ENCODE results near the gene IP6K1. TPM values are rescaled to one million over a fixed set of nuclear protein-coding genes. Genes with fewer than 3 reads are reported as not detected.

Gene IP6K1
- total RNA-seq, 1 donor from 2014 or later, result 39.5 TPM

GRCh38 chr3:49799105-49799504 is 12.8 kb upstream of the IP6K1 start:
- no peaks in the 10 kb centered on the region for H3K27me3 ChIP-seq
- ATAC-seq (no peak), DNase-seq (no peak)
- no peak overlapping the region for H3K27ac ChIP-seq
- H3K4me3 ChIP-seq, result no peak overlapping the region
- peaks cover 4% of the 10 kb centered on the region for H3K4me1 ChIP-seq
- intact Hi-C loops (cut with DNase I), result loop anchor here (10.0 kb wide), 1 partner anchor 116 kb away; no protein-coding TSS in a partner anchor
- no peaks in the 10 kb centered on the region for H3K9me3 ChIP-seq
- H3K36me3 ChIP-seq, result no peaks in the 10 kb centered on the region
- TF ChIP-seq CTCF (IDR thresholded peaks at IDR 0.05), result no peak

DNA sequence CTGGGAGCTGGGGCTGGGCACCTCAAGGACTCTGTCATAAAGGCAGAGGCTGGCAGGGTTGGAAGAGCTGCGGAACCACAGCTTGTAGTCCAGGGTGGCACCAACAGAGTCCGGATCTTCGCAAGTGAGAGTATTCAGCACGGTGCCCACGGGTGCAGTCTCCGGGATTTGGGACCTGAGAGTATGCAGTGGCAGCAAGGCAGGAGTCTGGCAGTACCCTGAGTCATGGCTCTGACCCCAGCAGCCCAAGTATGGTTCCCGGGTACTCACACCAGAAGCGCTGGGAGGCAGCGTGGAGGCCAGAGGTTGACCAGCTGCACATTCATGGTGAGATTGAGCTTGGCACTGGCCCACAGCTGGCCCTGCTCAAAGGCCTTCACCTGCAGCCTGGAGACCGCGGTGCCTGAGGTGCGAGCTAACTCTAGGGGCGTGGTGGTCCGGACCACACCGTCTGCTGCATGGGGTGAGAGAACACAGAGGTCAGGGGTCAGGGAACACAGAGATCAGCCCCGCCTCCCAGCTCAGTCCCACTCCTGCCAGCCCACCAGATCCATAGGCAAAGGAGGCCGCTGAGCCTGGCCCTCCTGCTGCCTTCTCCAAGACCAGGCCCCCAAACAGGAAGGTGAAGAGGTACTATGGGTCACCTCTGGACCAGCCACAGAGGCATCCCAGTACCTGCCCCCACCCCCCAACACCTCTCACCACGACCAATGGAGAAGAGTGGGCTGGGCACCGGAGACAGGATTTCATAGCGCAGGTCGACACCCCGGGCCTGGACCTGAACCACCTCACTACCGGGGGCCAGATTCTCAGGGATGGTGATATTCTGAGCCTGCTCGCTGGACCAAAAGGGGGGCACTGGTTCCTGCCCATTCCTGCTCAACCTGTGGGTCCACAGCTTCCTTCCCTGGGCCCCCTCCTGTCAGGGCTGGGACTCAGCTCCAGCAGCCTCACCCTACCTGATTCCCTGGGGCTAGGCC is 8.9 kb upstream of the IP6K1 start:
- no peak for ATAC-seq
- no peaks in the 10 kb centered on the region for H3K27me3 ChIP-seq
- H3K9me3 ChIP-seq, result no peaks in the 10 kb centered on the region
- DNase-seq, result no peak
- intact Hi-C loops (cut with DNase I), result loop anchor here (10.0 kb wide), 1 partner anchor 120 kb away; no protein-coding TSS in a partner anchor
- H3K27ac ChIP-seq, result no peak overlapping the region
- TF ChIP-seq CTCF (IDR thresholded peaks at IDR 0.05), result no peak
- H3K36me3 ChIP-seq, result no peaks in the 10 kb centered on the region
- H3K4me1 ChIP-seq, result no peaks in the 10 kb centered on the region
- H3K4me3 ChIP-seq, result no peak overlapping the region

- Histone ChIP-seq H3K27me3 (no peaks in the 10 kb centered on the region), H3K4me1 (no peaks in the 10 kb centered on the region), H3K9me3 (no peaks in the 10 kb centered on the region), H3K27ac (no peak overlapping the region), H3K4me3 (no peak overlapping the region), H3K36me3 (no peaks in the 10 kb centered on the region)
- intact Hi-C loops (cut with DNase I), result loop anchor here (10.0 kb wide), 1 partner anchor 120 kb away; no protein-coding TSS in a partner anchor
- TF ChIP-seq CTCF (IDR thresholded peaks at IDR 0.05), result no peak
- ATAC-seq (no peak), DNase-seq (no peak)
Observed at GRCh38 chr3:49794431-49794830, 8.1 kb upstream of the IP6K1 start.

- Histone ChIP-seq H3K4me3 (no peak overlapping the region), H3K27ac (no peak overlapping the region), H3K27me3 (no peaks in the 10 kb centered on the region), H3K36me3 (no peaks in the 10 kb centered on the region), H3K9me3 (no peaks in the 10 kb centered on the region), H3K4me1 (no peaks in the 10 kb centered on the region)
- no peak for TF ChIP-seq CTCF (IDR thresholded peaks at IDR 0.05)
- intact Hi-C loops (cut with DNase I), result loop anchor here (10.0 kb wide), 1 partner anchor 121 kb away; no protein-coding TSS in a partner anchor
- no peak for ATAC-seq
- DNase-seq, result no peak
Observed at GRCh38 chr3:49793486-49794085, 7.2 kb upstream of the IP6K1 start.

DNA sequence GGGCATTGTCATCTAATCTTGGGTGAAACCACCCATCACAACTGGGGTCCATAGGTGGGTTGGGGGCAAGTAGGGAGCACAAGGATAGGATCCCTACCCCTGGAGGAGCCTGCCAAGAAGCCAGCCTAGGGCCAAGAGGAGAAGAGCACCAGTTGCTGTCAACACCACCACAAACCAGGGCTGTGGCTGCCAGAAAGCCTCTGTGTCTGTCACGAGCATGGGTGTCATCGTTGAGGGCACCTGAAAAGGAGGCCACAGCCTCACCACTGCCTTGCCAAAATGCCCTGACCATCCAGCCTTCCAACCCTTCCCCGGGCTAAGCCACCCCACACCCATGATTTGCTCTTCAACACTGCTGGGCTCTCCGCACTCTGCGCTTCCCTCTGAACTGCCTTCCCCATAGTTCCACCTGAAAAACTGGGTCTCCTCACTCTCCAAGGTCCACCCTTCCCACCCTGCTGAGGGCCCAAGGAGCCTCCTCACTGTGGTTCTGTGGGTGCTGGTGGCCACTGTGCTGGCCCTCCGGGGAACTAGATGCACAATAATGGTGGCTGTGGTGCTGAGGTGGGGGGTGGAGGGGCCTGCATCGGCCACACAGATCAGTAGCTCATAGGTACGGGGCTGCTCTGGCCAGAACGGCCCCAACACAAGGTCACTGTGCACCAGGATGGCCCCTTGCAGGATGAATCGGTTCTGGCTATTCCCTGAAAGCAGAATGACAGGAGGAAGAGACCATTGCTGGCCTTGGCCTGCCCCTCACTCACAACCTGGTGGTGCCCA is 6.2 kb upstream of the IP6K1 start:
- DNase-seq, result peak; percentile 48
- no peaks in the 10 kb centered on the region for H3K4me1 ChIP-seq
- no peak overlapping the region for H3K27ac ChIP-seq
- intact Hi-C loops (cut with DNase I), result loop anchor here (10.0 kb wide), 1 partner anchor 122 kb away; no protein-coding TSS in a partner anchor
- no peak for ATAC-seq
- no peak overlapping the region for H3K4me3 ChIP-seq
- no peaks in the 10 kb centered on the region for H3K36me3 ChIP-seq
- H3K9me3 ChIP-seq, result no peaks in the 10 kb centered on the region
- no peaks in the 10 kb centered on the region for H3K27me3 ChIP-seq
- TF ChIP-seq CTCF (IDR thresholded peaks at IDR 0.05), result no peak

Measured in upper lobe of right lung (tissue), 1 donor.